WTC11 (cell line): ENCODE measurements around the gene CAMTA1. TPM values are rescaled to one million over a fixed set of nuclear protein-coding genes. Genes with fewer than 3 reads are reported as not detected.

Experiments used
- ATAC-seq: fragments of 200-7000 bp; cut with Tn5 transposase; 2 replicates; pipeline ENCODE4 v1.10.0; 2021; ENCODE audit warnings: mild to moderate bottlenecking, moderate library complexity
- CTCF ChIA-PET: fragments of 300-600 bp; sonication (Branson Sonifier 250); formaldehyde crosslinking; loops from one replicate; lab custom pipeline; 2021; ENCODE audit warnings: antibody characterized with exemption; lab: Charles Lee
- POLR2A ChIA-PET: fragments of 350-600 bp; sonication (Branson Sonifier 250); formaldehyde crosslinking; loops from one replicate; lab custom pipeline; 2021; ENCODE audit warnings: antibody characterized with exemption; lab: Charles Lee
- DNase-seq: peaks from one replicate; pipeline ENCODE4 v3.0.0; 2021; ENCODE audit warnings: low spot score
- H3K27ac Mint-ChIP-seq: 2 replicates; pipeline ENCODE4 v1.8.0; 2021; ENCODE audit warnings: mixed read lengths
- H3K27me3 Mint-ChIP-seq: 2 replicates; pipeline ENCODE4 v1.8.0; 2021; ENCODE audit warnings: low read depth, mild to moderate bottlenecking, moderate library complexity, mixed read lengths
- H3K36me3 Mint-ChIP-seq: 2 replicates; pipeline ENCODE4 v1.8.0; 2021; ENCODE audit warnings: mixed read lengths
- H3K4me1 Mint-ChIP-seq: 2 replicates; pipeline ENCODE4 v1.8.0; 2022; ENCODE audit warnings: mixed read lengths
- H3K4me3 Mint-ChIP-seq: 2 replicates; pipeline ENCODE4 v1.8.0; 2021; ENCODE audit warnings: mild to moderate bottlenecking, moderate library complexity, mixed read lengths
- H3K9me3 Mint-ChIP-seq: 2 replicates; pipeline ENCODE4 v1.8.0; 2021; ENCODE audit warnings: mixed read lengths
- ATF1 ChIP-seq: sonication (generic); formaldehyde crosslinking; IDR thresholded peaks from 2 replicates; pipeline ENCODE4 v1.8.1; 2023; ENCODE audit warnings: mild to moderate bottlenecking, moderate library complexity, missing genetic modification reagents
- ATF3 ChIP-seq: sonication (generic); formaldehyde crosslinking; conservative IDR thresholded peaks from 2 replicates; pipeline ENCODE4 v1.8.1; 2022; ENCODE audit warnings: mild to moderate bottlenecking, missing genetic modification reagents
- CBFB ChIP-seq: sonication (generic); formaldehyde crosslinking; IDR thresholded peaks from 2 replicates; pipeline ENCODE4 v1.8.1; 2022; ENCODE audit warnings: mild to moderate bottlenecking, low read depth, missing genetic modification reagents
- E2F1 ChIP-seq: sonication (generic); formaldehyde crosslinking; IDR thresholded peaks from 2 replicates; pipeline ENCODE4 v1.8.0; 2022; ENCODE audit warnings: mild to moderate bottlenecking, missing genetic modification reagents
- E2F5 ChIP-seq: sonication (generic); formaldehyde crosslinking; IDR thresholded peaks from 2 replicates; pipeline ENCODE4 v1.8.1; 2022; ENCODE audit warnings: mild to moderate bottlenecking, moderate library complexity, missing genetic modification reagents
- FOXJ3 ChIP-seq: sonication (generic); formaldehyde crosslinking; IDR thresholded peaks from 2 replicates; pipeline ENCODE4 v1.9.0; 2021; ENCODE audit warnings: missing genetic modification reagents, mild to moderate bottlenecking, borderline replicate concordance
- HMGA2 ChIP-seq: fragments of 250-450 bp; sonication (Bioruptor Pico); IDR thresholded peaks from 2 replicates; pipeline ENCODE4 v1.4.0; 2021; ENCODE audit warnings: mild to moderate bottlenecking, moderate library complexity
- IRF1 ChIP-seq: sonication (generic); formaldehyde crosslinking; IDR thresholded peaks from 2 replicates; pipeline ENCODE4 v1.8.0; 2023; ENCODE audit warnings: missing genetic modification reagents
- KAT7 ChIP-seq: sonication (generic); formaldehyde crosslinking; IDR thresholded peaks from 2 replicates; pipeline ENCODE4 v1.8.1; 2023; ENCODE audit warnings: missing genetic modification reagents, mild to moderate bottlenecking, borderline replicate concordance
- MAX ChIP-seq: sonication (generic); formaldehyde crosslinking; IDR thresholded peaks from 2 replicates; pipeline ENCODE4 v1.8.0; 2022; ENCODE audit warnings: mild to moderate bottlenecking, missing genetic modification reagents
- NR1H2 ChIP-seq: sonication (generic); formaldehyde crosslinking; IDR thresholded peaks from 2 replicates; pipeline ENCODE4 v1.9.0; 2021; ENCODE audit warnings: mild to moderate bottlenecking, moderate library complexity, missing genetic modification reagents
- PREB ChIP-seq: sonication (generic); formaldehyde crosslinking; IDR thresholded peaks from 2 replicates; pipeline ENCODE4 v1.8.1; 2022; ENCODE audit warnings: mild to moderate bottlenecking, missing genetic modification reagents, moderate library complexity, borderline replicate concordance
- SMAD3 ChIP-seq: sonication (generic); formaldehyde crosslinking; IDR thresholded peaks from 2 replicates; pipeline ENCODE4 v1.8.0; 2022; ENCODE audit warnings: missing genetic modification reagents, mild to moderate bottlenecking, borderline replicate concordance
- TEAD4 ChIP-seq: sonication (generic); formaldehyde crosslinking; IDR thresholded peaks from 2 replicates; pipeline ENCODE4 v1.8.0; 2022; ENCODE audit warnings: mild to moderate bottlenecking, missing genetic modification reagents
- ZBTB43 ChIP-seq: sonication (generic); formaldehyde crosslinking; IDR thresholded peaks from 2 replicates; pipeline ENCODE4 v1.8.1; 2023; ENCODE audit warnings: mild to moderate bottlenecking, missing genetic modification reagents
- ZNF232 ChIP-seq: sonication (generic); formaldehyde crosslinking; IDR thresholded peaks from 2 replicates; pipeline ENCODE4 v1.8.0; 2022; ENCODE audit warnings: mild to moderate bottlenecking, missing genetic modification reagents
- ZNF425 ChIP-seq: fragments of 250-450 bp; sonication (Bioruptor Pico); conservative IDR thresholded peaks from 2 replicates; pipeline ENCODE4 v1.9.0; 2021; ENCODE audit warnings: mild to moderate bottlenecking
- ZSCAN18 ChIP-seq: fragments of 250-450 bp; sonication (Bioruptor Pico); IDR thresholded peaks from 2 replicates; pipeline ENCODE4 v2.1.2; 2022; ENCODE audit warnings: mild to moderate bottlenecking, moderate library complexity
- total RNA-seq: library from RNA; stranded (reverse); gene quantifications from 3 replicates; pipeline ENCODE4 v1.2.3, GENCODE V29; 2021

CAMTA1 gene
- total RNA-seq, 1 experiment from 2014 or later: 86.4 TPM

GRCh38 chr1:7623842-7624241 is 838.6 kb downstream of the CAMTA1 start (continued):
- TF ChIP-seq SMAD3 (CRISPR knock-in tag) (no peak), HMGA2 (CRISPR knock-in tag) (no peak), E2F5 (CRISPR knock-in tag) (no peak), ZBTB43 (CRISPR knock-in tag) (no peak), MAX (CRISPR knock-in tag) (no peak), ATF1 (CRISPR knock-in tag) (no peak), ZNF425 (no peak)

- Mint-ChIP-seq H3K27me3 (no peaks in the 10 kb centered on the region), H3K9me3 (no peaks in the 10 kb centered on the region), H3K4me3 (no peak overlapping the region), H3K4me1 (peaks cover 19% of the 10 kb centered on the region), H3K27ac (no peak overlapping the region)
- POLR2A ChIA-PET: no interaction called here
- DNase-seq (no peak), ATAC-seq (no peak)
- TF ChIP-seq ZNF232 (CRISPR knock-in tag): no peak
- no peak for TF ChIP-seq IRF1 (CRISPR knock-in tag)
- TF ChIP-seq, all 79 proteins: peak for 0
- H3K36me3 Mint-ChIP-seq: no peaks in the 10 kb centered on the region
- CTCF ChIA-PET: interaction anchor here (1.5 kb wide), 1 partner anchor 23 kb away, joined by 5 read pairs; no protein-coding TSS in a partner anchor
Observed at GRCh38 chr1:7624791-7625355, 839.6 kb downstream of the CAMTA1 start.

- Mint-ChIP-seq H3K36me3 (no peaks in the 10 kb centered on the region), H3K4me1 (peaks cover 19% of the 10 kb centered on the region), H3K4me3 (no peak overlapping the region), H3K9me3 (no peaks in the 10 kb centered on the region), H3K27ac (no peak overlapping the region), H3K27me3 (no peaks in the 10 kb centered on the region)
- ATAC-seq: no peak
- no peak for TF ChIP-seq PREB (CRISPR knock-in tag)
- TF ChIP-seq FOXJ3 (CRISPR knock-in tag): no peak
- CTCF ChIA-PET: no interaction called here
- POLR2A ChIA-PET: no interaction called here
- DNase-seq: no peak
Observed at GRCh38 chr1:7625401-7625800, 840.1 kb downstream of the CAMTA1 start.

GRCh38 chr1:7628273-7628672 is 843.0 kb downstream of the CAMTA1 start:
- Mint-ChIP-seq H3K4me3 (no peak overlapping the region), H3K27me3 (no peaks in the 10 kb centered on the region), H3K4me1 (0 out of 2 replicates have a peak, but pooled peaks cover 4% of the 10 kb centered on the region), H3K9me3 (no peaks in the 10 kb centered on the region), H3K27ac (no peak overlapping the region), H3K36me3 (no peaks in the 10 kb centered on the region)
- DNase-seq (no peak), ATAC-seq (no peak)
- ChIA-PET CTCF (interaction anchor here (1.1 to 1.5 kb wide), 4 partner anchors 14 to 67 kb away, joined by 3 to 4 read pairs (median 4); no protein-coding TSS in a partner anchor), POLR2A (no interaction called here)
- TF ChIP-seq CBFB (CRISPR knock-in tag) (no peak), PREB (CRISPR knock-in tag) (no peak), NR1H2 (no peak), TEAD4 (CRISPR knock-in tag) (no peak), ZSCAN18 (CRISPR knock-in tag) (no peak), E2F1 (CRISPR knock-in tag) (no peak), KAT7 (CRISPR knock-in tag) (no peak), ATF3 (CRISPR knock-in tag) (no peak)
